GM12878 (cell line): ENCODE measurements around the gene BMP7. TPM values are rescaled to one million over a fixed set of nuclear protein-coding genes. Genes with fewer than 3 reads are reported as not detected.

Source experiments
- ATAC-seq: fragments of 200-7000 bp; cut with Tn5 transposase; 3 replicates; pipeline ENCODE4 v1.9.1; 2020; ENCODE audit warnings: mild to moderate bottlenecking, moderate library complexity
- BruUV-seq: library from RNA; stranded (reverse); fragments of 400-500 nt; replicated peaks from 2 replicates; lab custom pipeline; 2021; lab: Mats Ljungman, UMichigan
- CTCF ChIA-PET: fragments of 300-600 bp; sonication (Branson Sonifier 250); formaldehyde crosslinking; extraction: SDS; loops from one replicate; lab custom pipeline; 2021; ENCODE audit warnings: inconsistent platforms; lab: Yijun Ruan, JAX
- POLR2A ChIA-PET: fragments of 350-600 bp; formaldehyde crosslinking; extraction: SDS; loops from one replicate; lab custom pipeline; 2021; ENCODE audit warnings: inconsistent platforms; lab: Charles Lee
- RAD21 ChIA-PET: fragments of 300-600 bp; sonication (Branson Sonifier 250); formaldehyde crosslinking; loops from one replicate; lab custom pipeline; 2023; ENCODE audit warnings: antibody characterized with exemption; ENCODE audit not compliant: unreplicated experiment; lab: Charles Lee
- SMC1A ChIA-PET: fragments of 300-600 bp; sonication (Branson Sonifier 250); formaldehyde crosslinking; loops from one replicate; lab custom pipeline; 2023; ENCODE audit not compliant: unreplicated experiment, uncharacterized antibody; lab: Charles Lee
- DNase-seq: peaks from one replicate; pipeline ENCODE4 v3.0.0-alpha.2; 2011; ENCODE audit warnings: low read depth, low spot score
- FAIRE-seq: peaks from 3 replicates; lab custom pipeline; 2011; peaks lifted over from hg19 to GRCh38; lab: Jason Lieb, UNC
- H2AFZ ChIP-seq: 2 replicates; pipeline ENCODE4 v1.6.0; 2011; ENCODE audit warnings: low read depth, low read length, control low read depth; ENCODE audit not compliant: control insufficient read depth
- H3K27ac ChIP-seq: 2 replicates; pipeline ENCODE4 v1.5.1; 2011; ENCODE audit warnings: control low read depth; ENCODE audit not compliant: control insufficient read depth, insufficient read depth
- H3K27me3 ChIP-seq, 2 experiments: replicated peaks in 1 of 2; 2 replicates each; pipeline versions ENCODE4 v1.6.0 to v1.6.1; 2011; ENCODE audit warnings: low read length in 1 of 2; ENCODE audit not compliant: control insufficient read depth in 2 of 2, insufficient read depth in 2 of 2
- H3K36me3 ChIP-seq, 2 experiments: 2 replicates each; pipeline ENCODE4 v1.5.1; 2011; ENCODE audit warnings: low read length in 1 of 2; ENCODE audit not compliant: control insufficient read depth in 2 of 2, insufficient read depth in 2 of 2
- H3K4me1 ChIP-seq: 2 replicates; pipeline ENCODE4 v1.6.1; 2011; ENCODE audit warnings: mild to moderate bottlenecking, low read length, moderate library complexity, mixed read lengths; ENCODE audit not compliant: control insufficient read depth, insufficient read depth
- H3K4me2 ChIP-seq: 2 replicates; pipeline ENCODE4 v1.6.0; 2011; ENCODE audit warnings: control low read depth; ENCODE audit not compliant: control insufficient read depth, insufficient read depth
- H3K4me3 ChIP-seq: fragments of 200-600 bp; sonication (generic); 2 replicates; pipeline ENCODE4 v1.5.1; 2016
- H3K79me2 ChIP-seq: 2 replicates; pipeline ENCODE4 v1.6.0; 2011; ENCODE audit warnings: low read length; ENCODE audit not compliant: control insufficient read depth, insufficient read depth
- H3K9ac ChIP-seq: 2 replicates; pipeline ENCODE4 v1.8.0; 2011; ENCODE audit warnings: low read length, control low read depth, mixed read lengths; ENCODE audit not compliant: control insufficient read depth, insufficient read depth
- H3K9me3 ChIP-seq: replicated peaks from 3 replicates; pipeline ENCODE4 v1.5.1; 2011; ENCODE audit warnings: mild to moderate bottlenecking, low read length; ENCODE audit not compliant: control insufficient read depth, insufficient read depth
- H4K20me1 ChIP-seq: 2 replicates; pipeline ENCODE4 v1.6.0; 2011; ENCODE audit not compliant: control insufficient read depth, insufficient read depth
- EED ChIP-seq: sonication (generic); IDR thresholded peaks from 2 replicates; pipeline ENCODE4 v1.6.1; 2016; ENCODE audit warnings: antibody characterized with exemption, low read depth
- GABPA ChIP-seq: IDR thresholded peaks from 2 replicates; pipeline ENCODE4 v1.6.1; 2014; ENCODE audit warnings: antibody characterized with exemption, low read depth, mild to moderate bottlenecking, inconsistent platforms
- NFXL1 ChIP-seq: fragments of 450-650 bp; IDR thresholded peaks from 2 replicates; pipeline ENCODE4 v1.6.1; 2017; ENCODE audit warnings: antibody characterized with exemption, mild to moderate bottlenecking, borderline replicate concordance
- RFX5 ChIP-seq: IDR thresholded peaks from 2 replicates; pipeline ENCODE4 v1.6.1; 2011; ENCODE audit warnings: low read depth, low read length, improper control_type of control experiment
- WGBS: methylation state at CpG from one replicate; pipeline ENCODE4 v1.1.6; 2016; ENCODE audit warnings: low lambda C conversion rate; ENCODE audit not compliant: insufficient replicate concordance, insufficient coverage; ENCODE audit errors: missing lambda C conversion rate; 5-methylcytosine and 5-hydroxymethylcytosine counted together
- in situ Hi-C: fragments of 300-500 bp; cut with MboI; formaldehyde crosslinking; loops from 9 replicates; pipeline ENCODE4 v1.14.3; 2018; ENCODE audit warnings: mixed read lengths
- intact Hi-C: fragments of 100-400 bp; cut with micrococcal nuclease; formaldehyde crosslinking; loops from one replicate; pipeline ENCODE4 v1.14.2; 2022; ENCODE audit not compliant: unreplicated experiment
- polyA plus RNA-seq, 11 experiments: library from polyadenylated mRNA; depleted of rRNA in 4 of 11; unstranded in 6 of 11; stranded (reverse) in 5 of 11; fragments of >200 nt; fragmentation: Nextera tagmentation in 4 of 11; fragmentation: Illumina TruSeq in 1 of 11; extraction: Ambion mirVana in 4 of 11; extraction: Trizol in 1 of 11; gene quantifications; 1 replicate in 1 of 11; 2 replicates in 10 of 11; pipeline versions ENCODE4 v1.2.1 to v1.2.3, GENCODE V29; 2011 to 2016; ENCODE audit warnings: inconsistent platforms in 2 of 11, missing spikeins in 2 of 11, low read depth in 1 of 11
- total RNA-seq, 4 experiments: library from RNA; depleted of rRNA in 3 of 4; stranded (reverse); fragments of >200 nt in 3 of 4; fragmentation: Illumina TruSeq in 1 of 4; extraction: Trizol in 1 of 4; gene quantifications; 2 replicates each; pipeline versions ENCODE4 v1.2.1 to v1.2.3, GENCODE V29; 2013 to 2021

Gene BMP7
- total and polyA plus RNA-seq, 10 of the 15 experiments (the other 5 are each of a cell fraction or from before 2014, with no cell fraction given) = 0.18 to 0.51 (median 0.28) TPM; not detected in 7

- no peak overlapping the region for H3K9ac ChIP-seq
- DNase-seq = no peak
- TF ChIP-seq RFX5 = no peak
- TF ChIP-seq NFXL1 = 0 out of 2 replicates have a peak, but pooled peaks have one; percentile 84
- TF ChIP-seq, all 136 proteins: peak for 1
- RAD21 ChIA-PET = interaction anchor here (1.1 kb wide), 1 partner anchor 110 kb away, joined by 4 read pairs; no protein-coding TSS in a partner anchor
- intact Hi-C loops (no loop called here), in situ Hi-C loops (no loop called here)
- Histone ChIP-seq H3K4me1 (no peaks in the 10 kb centered on the region), H3K4me2 (no peak overlapping the region), H3K36me3 (no peaks in the 10 kb centered on the region), H3K27ac (no peak overlapping the region), H3K79me2 (no peaks in the 10 kb centered on the region), H4K20me1 (no peaks in the 10 kb centered on the region), H2AFZ (no peak overlapping the region), H3K27me3 (peaks cover 0 to 1% of the 10 kb centered on the region in 2 experiments; a peak in 2 of 4 replicates), H3K9me3 (no peaks in the 10 kb centered on the region), H3K4me3 (no peak overlapping the region)
- WGBS = 47% methylated on average over 9 of the region's 9 CpGs
- ATAC-seq (no peak), FAIRE-seq (no peak)
- SMC1A ChIA-PET = no interaction called here
- POLR2A ChIA-PET = no interaction called here
- BruUV-seq = no TSS peak
- CTCF ChIA-PET = no interaction called here
Observed at GRCh38 chr20:57217802-57218201, 48.6 kb downstream of the BMP7 start.

GRCh38 chr20:57216669-57217068, 49.8 kb downstream of the BMP7 start:
- H3K9me3 ChIP-seq = no peaks in the 10 kb centered on the region
- H4K20me1 ChIP-seq = no peaks in the 10 kb centered on the region
- H3K4me1 ChIP-seq = no peaks in the 10 kb centered on the region
- ChIA-PET RAD21 (no interaction called here), CTCF (no interaction called here), POLR2A (no interaction called here), SMC1A (no interaction called here)
- H3K27me3 ChIP-seq = peaks cover 0 to 1% of the 10 kb centered on the region in 2 experiments; a peak in 2 of 4 replicates
- WGBS = 19% methylated on average over 9 of the region's 9 CpGs
- H3K4me2 ChIP-seq = no peak overlapping the region
- FAIRE-seq = no peak
- H3K27ac ChIP-seq = no peak overlapping the region
- BruUV-seq = no TSS peak
- no peak for DNase-seq
- H3K9ac ChIP-seq = no peak overlapping the region
- H3K4me3 ChIP-seq = no peak overlapping the region
- no peak for ATAC-seq
- no peaks in the 10 kb centered on the region; a peak in 1 of 4 replicates for H3K36me3 ChIP-seq
- intact Hi-C loops = no loop called here
- in situ Hi-C loops = no loop called here
- TF ChIP-seq EED = no peak
- no peak for TF ChIP-seq GABPA
- peak; percentile 65; the same call in 1 of the 2 replicates for TF ChIP-seq NFXL1
- H2AFZ ChIP-seq = no peak overlapping the region
- H3K79me2 ChIP-seq = no peaks in the 10 kb centered on the region
